GM10266 (cell line): ENCODE data around the gene FOXD2.

Experiments
- DNase-seq: peaks from one replicate; pipeline ENCODE4 v3.0.0; 2012; ENCODE audit errors: extremely low spot score
- TF ChIP-seq, protein P1 (sequence below): IDR thresholded peaks from 2 replicates; pipeline ENCODE4 v1.5.1; 2012; ENCODE audit warnings: mild to moderate bottlenecking, low read depth; ENCODE audit not compliant: control insufficient read depth, insufficient read depth; ENCODE audit errors: missing control alignments

The FOXD2 gene

DNA sequence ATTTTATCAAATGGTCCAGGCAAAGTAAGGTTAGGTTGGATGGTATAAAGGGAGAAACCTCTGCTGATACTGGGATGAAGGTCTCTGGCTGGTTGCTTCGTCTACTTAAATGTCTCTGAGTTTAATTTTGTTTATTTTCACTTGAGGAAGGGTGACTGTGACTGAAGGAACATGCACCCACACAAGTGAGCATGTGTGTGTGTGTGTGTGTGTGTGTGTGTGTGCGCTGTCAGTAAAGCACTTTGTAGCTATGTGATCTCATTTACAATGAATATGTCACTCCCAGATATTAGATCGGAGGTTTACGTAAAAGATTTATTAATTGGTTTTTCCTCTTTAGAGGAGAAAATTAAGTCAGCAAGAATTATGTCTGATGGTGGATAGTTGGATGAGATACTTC lies 4.4 kb downstream of the FOXD2 start:
- no peak for DNase-seq
- TF ChIP-seq, protein P1, sequence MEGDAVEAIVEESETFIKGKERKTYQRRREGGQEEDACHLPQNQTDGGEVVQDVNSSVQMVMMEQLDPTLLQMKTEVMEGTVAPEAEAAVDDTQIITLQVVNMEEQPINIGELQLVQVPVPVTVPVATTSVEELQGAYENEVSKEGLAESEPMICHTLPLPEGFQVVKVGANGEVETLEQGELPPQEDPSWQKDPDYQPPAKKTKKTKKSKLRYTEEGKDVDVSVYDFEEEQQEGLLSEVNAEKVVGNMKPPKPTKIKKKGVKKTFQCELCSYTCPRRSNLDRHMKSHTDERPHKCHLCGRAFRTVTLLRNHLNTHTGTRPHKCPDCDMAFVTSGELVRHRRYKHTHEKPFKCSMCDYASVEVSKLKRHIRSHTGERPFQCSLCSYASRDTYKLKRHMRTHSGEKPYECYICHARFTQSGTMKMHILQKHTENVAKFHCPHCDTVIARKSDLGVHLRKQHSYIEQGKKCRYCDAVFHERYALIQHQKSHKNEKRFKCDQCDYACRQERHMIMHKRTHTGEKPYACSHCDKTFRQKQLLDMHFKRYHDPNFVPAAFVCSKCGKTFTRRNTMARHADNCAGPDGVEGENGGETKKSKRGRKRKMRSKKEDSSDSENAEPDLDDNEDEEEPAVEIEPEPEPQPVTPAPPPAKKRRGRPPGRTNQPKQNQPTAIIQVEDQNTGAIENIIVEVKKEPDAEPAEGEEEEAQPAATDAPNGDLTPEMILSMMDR: no peak

DNA sequence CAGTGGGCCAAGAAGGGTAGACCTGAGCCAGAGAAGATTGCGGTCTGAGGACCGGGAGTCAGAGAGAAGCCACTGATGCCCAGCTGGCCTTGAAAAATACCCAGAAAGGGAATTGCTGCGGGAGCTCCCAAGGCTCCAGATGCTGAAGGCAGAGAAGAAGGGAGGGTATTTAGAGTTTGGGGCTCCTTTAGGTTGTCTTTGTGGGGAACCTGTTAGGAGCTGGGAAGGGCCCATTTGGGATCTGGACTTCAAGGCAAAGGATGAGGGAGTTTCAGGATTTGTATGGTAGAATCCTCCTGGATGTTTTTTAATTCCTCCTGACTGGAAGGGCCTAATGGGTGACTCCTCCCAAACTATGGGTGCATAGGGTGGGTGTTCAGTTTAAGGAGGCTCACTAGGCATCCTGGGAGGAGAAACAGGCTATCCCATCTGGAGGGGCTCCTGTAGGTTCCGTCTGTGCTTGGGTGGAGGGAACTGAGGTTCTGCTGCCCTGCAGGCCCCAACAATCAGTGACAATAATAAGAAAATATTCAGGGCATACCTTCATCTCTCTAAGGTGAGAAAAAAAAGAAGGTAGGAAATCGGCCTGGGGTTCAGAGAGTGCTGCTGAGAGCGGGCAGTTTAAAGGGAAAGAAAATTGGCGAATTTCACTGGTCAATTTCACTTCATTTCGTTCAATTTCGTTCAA lies 5.1 kb downstream of the FOXD2 start:
- no peak for DNase-seq
- TF ChIP-seq, protein P1: no peak

DNA sequence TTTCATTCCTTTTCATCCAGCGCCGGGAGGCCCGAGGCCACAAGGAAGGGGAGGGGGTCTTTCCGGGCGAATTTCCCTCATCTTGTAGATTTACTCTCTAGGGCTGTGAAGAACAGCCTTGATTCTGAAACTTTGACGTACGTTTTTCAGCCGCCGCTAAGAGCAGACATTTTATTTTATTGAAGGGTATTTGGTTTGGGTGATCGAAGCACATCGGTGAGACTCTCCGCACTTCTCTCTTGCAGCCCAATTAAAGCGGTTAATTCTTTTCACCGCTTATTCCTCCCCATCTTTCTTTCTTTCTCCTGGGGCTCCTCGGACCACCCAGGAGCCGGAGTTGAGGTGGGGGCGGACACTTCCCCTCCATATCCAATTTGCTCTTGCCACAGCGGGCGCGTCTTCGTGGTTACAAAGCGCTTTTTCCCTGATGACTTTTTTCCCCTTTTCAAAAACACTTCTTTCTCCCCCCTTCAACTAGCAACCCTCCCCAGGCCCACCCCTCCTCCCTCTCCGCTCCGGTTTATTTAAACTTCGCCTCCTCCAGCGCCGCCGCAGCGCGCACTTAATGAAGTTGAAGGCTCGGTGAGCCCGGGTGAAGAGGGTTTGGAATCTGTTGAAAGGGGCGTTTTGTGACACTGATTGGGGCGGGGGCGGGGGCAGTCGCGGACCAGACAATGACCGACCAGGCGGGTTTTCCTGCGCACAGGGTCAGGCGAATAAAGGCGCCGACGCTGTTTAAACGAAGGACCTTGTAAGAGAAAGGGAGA lies 5.9 kb downstream of the FOXD2 start:
- TF ChIP-seq, protein P1: no peak

GRCh38 chr1:47444297-47444561 lies 6.4 kb downstream of the FOXD2 start:
- TF ChIP-seq, protein P1: no peak
- DNase-seq: no peak

More for the DNA sequence above, 5.9 kb downstream of the FOXD2 start:
- DNase-seq: no peak

- DNase-seq: no peak
- TF ChIP-seq, protein P1: no peak
Measured at GRCh38 chr1:47444562-47445465, 7.0 kb downstream of the FOXD2 start.

DNA sequence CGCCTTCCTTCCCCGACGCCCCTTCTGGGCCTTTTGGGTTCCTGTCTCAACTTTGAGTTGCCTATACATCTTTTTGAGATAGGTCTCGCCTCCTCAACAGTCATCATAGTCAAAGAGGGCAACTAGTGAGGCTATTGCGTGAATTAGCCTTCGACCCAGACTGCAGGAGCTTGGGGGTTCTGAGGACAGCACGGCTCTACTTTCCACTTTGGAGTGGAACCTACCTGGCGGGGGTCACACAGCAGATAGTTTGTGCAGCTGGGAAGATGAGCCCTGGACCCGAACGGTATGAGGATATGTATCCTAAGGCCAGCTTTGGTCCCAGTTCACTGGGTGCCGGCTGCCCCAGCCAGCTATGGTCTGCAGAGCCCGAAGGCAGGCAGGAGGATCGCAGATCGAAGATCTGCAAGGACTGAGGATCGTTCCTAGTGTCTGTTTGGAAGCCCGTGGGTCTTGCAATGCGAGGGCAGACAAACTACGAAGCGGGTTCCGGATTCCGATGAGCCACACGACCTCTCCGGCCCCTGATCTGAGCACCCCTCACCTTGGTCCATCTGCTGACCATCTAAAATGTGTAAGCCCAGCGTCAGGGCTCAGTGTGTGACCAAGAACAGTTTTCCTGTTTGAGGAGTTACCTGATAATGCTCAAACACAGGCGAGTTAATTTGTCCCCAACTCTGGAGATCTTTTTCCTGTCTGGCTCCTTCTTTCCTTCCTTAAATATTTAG lies 8.1 kb downstream of the FOXD2 start:
- no peak for DNase-seq
- TF ChIP-seq, protein P1: no peak
